Urothelium cell line (cell line): ENCODE data around the gene CFAP100.

Source experiments
- DNase-seq: peaks from one replicate; pipeline ENCODE4 v3.0.0; 2011; ENCODE audit warnings: low spot score, mixed read lengths
- FAIRE-seq: peaks from 2 replicates; lab custom pipeline; 2011; peaks lifted over from hg19 to GRCh38; lab: Jason Lieb, UNC

CFAP100 gene

GRCh38 chr3:126456766-126457388 is 62.2 kb downstream of the CFAP100 start:
- peak; percentile 67 for FAIRE-seq
- no peak for DNase-seq

- FAIRE-seq: peak; percentile 5
- no peak for DNase-seq
Observed at GRCh38 chr3:126459111-126459762, 64.5 kb downstream of the CFAP100 start.

DNA sequence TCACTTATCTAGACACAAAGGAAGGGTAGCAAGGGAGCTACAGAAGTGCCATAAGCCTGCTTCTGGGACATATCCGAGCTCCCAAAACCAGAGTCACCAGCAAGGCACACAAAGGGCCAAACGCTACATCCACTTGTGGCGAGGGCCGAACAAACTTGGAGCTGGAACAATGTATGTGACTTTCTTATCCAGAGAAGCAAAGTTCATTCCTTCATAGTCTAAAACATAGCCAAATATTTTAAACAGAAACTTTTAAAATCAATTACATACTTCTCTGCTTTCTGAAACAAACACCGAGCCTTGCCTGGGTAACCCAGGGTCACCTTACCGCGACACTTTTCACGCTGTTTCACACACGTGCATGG is 65.0 kb downstream of the CFAP100 start:
- no peak for FAIRE-seq
- DNase-seq: no peak

- FAIRE-seq (peak; percentile 32), DNase-seq (no peak)
Observed at GRCh38 chr3:126460381-126460780, 65.7 kb downstream of the CFAP100 start.

GRCh38 chr3:126461450-126462070 is 66.9 kb downstream of the CFAP100 start:
- peak; percentile 50 for FAIRE-seq
- DNase-seq: no peak

- DNase-seq (no peak), FAIRE-seq (no peak)
Observed at GRCh38 chr3:126463521-126463920, 68.8 kb downstream of the CFAP100 start.

GRCh38 chr3:126464093-126464492 is 69.4 kb downstream of the CFAP100 start:
- no peak for DNase-seq
- FAIRE-seq: no peak

GRCh38 chr3:126464494-126464893 is 69.8 kb downstream of the CFAP100 start:
- no peak for DNase-seq
- FAIRE-seq: no peak

DNA sequence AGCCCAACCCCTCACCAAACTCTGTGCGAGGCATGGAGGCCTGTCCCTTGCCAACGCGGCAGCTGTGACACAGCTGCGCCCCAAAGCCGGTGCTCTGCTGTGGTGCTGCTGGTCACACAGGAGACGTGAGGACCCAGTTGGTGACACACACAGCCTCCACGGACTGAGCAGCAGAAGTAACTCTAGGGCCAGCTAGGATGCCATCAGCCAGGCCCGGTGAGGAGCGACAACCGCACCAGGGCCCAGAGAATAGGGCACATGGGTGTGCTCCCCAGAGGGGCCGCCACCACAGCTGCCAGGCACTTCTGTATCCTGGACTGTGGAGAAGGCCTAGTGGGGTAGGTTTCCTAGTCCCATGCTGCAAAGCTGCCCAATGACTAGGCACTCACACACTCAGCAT is 70.3 kb downstream of the CFAP100 start:
- FAIRE-seq: no peak
- DNase-seq: no peak

- DNase-seq (no peak), FAIRE-seq (no peak)
Observed at GRCh38 chr3:126465928-126466544, 71.3 kb downstream of the CFAP100 start.

DNA sequence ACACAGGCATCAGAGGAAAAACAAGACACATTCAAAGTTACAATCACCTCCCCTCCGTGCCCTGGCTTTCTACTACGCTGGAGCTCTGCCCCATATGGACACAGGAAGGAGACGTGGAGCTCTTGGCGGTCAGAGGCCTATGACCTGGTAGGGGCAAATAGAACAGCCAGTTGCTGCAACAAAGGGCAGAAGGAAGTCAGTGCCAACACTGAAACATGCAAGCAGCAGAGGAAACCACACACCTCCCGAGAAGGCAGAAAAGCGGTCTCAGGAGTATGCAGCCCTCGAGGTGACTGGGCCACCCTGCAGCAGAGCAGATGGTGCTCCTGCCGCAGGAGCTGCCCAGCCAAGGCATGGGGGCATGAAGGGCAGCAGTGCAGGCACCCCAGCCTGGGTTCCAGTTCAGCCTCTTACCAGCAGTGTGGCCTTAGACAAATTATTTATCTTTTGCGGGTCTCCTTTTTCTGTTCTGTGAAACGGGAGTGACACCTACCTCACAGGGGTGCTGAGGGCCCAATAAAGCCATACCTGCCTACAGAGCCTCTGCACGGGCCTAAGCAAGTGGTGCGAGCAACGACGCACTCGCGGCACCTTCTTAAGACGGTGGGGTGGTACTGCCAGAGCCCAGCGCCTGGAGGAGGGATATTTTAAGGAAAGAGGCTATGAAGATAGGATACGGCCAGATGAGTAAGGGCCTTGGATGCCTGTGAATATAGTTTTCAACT is 72.3 kb downstream of the CFAP100 start:
- DNase-seq: no peak
- no peak for FAIRE-seq

DNA sequence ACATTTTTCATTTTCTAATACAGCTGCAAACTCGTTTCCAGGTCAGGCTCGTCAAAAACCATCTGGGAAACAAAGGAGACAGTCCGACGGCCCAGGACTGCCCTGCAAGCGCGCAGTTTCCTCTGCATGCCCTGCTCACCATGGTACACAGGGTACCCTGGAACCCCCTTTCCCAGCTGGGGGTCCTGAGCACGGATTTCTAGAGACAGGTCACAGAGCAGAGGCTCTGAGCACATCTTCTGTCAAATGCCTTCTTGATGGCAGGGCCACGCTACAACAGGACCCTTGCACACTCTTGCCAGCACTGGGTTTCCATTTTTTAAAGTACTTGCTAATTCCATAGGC is 72.9 kb downstream of the CFAP100 start:
- DNase-seq (no peak), FAIRE-seq (no peak)

- DNase-seq (no peak), FAIRE-seq (peak; percentile 44)
Observed at GRCh38 chr3:126468028-126468891, 73.6 kb downstream of the CFAP100 start.

GRCh38 chr3:126469479-126469878 is 74.8 kb downstream of the CFAP100 start:
- no peak for FAIRE-seq
- no peak for DNase-seq

DNA sequence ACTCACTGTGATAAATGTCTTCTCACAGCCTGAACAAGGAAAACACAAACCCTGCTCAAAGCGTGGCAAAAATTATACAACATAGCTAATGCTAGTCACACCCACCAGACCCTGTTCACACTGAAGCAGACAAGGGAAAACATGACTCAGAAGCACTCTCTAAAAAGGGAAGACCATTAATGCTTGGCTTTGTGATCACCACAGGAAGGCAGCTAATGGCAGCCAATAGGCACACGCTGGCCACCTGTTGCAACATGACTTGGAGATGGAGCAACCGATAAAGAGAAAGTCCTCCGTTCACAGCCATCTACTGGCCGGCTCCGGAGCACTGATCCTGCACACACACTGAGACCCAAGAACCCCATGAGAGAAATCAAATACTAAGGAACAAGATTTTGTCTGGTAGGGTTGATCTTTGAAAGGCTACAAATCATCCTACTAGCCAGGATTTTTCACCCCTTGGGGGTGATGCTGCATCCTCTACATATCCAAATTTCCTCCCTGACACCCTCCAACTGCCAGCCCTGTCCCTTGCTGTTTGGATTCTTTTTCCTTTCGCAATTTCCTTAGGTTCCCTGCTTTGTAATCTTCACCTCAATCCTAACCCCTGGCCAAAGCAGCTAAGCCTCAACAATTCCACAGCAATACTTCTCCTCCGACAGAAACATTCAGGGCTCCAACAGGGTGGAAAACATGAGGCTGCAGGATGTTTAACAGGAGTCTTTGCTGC is 77.7 kb downstream of the CFAP100 start:
- FAIRE-seq (peak; percentile 90), DNase-seq (peak; percentile 78)

DNA sequence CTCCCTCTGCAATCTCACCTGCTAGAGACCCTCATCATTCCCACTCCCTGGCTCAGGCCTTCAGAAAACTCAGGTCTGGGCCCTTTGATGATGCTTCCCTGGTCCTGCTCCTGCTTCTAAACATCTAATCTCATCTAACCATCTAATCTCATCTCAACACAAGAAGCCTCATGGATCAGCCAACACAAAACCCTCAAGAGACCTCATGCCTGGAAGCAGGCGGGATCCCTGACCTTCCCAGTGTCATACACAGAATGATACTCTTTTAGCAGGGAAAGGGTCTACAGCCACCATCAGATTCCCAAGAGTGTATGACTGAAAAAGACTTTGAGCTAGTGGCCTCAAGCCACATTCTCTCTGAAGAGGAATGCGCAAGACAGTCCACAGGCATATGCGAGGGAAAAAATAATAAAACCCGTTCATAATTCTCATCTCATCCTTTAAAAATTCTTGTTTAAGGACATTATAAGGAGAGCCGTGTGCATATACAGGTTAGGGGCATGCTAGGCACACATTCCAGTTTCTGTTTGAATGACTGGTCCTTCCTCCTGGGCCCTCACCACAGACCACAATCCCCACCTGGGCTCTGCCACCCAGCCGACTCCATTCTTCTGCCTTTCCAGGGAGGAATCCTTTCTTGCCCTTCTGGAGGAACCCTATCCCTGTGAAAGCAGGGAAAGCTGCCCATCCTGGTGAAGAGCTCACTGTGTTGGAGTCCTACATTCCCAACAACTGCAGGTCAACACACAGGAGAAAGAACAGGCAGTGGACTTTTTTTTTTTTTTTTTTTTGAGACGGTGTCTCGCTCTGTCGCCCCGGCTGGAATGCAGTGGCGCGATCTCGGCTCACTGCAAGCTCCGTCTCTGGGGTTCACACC is 78.8 kb downstream of the CFAP100 start:
- DNase-seq: peak; percentile 65
- no peak for FAIRE-seq

DNA sequence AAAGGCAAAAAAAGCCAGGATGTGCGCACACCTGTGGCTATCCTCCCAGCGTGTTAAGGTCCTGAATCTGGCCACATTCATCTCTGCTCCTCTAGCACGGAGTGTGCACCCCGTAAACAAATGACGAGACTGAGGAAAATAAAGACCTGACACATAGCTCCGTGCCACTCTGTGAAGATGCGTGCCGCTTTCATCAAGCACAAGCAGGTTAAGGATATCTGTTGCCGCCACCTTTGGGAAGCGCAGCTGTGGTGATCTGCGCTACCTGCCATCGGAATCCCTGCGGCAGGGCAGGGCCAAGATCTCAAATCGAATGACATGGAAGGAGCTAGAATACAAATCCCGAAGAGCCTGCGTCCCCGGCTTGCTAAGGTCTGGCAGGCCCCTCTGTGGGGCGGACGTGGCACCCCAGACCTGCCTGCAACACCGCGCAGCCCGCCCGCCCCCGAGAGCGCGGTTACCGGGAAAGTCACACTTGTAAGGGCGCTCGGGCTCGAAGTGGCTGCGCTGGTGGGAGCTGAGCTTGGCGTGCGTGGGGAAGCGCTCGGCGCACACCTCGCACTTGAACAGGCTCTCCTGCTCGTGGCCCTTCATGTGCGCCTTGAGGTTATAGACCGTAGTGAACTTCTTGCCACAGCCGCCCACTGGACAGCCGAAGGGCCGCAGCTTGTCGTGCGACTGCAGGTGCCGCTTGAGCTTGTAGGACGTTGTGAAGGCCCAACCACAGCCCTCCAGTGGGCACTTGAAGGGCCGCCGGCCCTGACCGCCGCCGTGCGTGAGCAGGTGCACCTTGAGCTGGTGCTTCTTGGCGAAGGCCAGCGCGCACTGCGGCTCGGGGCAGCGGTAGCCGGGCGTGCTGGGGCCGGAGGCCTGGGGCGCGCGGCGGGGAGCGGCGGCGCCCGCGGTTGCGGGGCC is 80.0 kb downstream of the CFAP100 start:
- peak; percentile 83 for FAIRE-seq
- DNase-seq: peak; percentile 64
